ENCODE measurements around the gene CLIC4.

- no peak for TF ChIP-seq CTCF (IDR thresholded peaks at IDR 0.05)
- TF ChIP-seq POLR2A (IDR thresholded peaks at IDR 0.05), result no peak
Measured at GRCh38 chr1:24828887-24829192, 83.6 kb downstream of the CLIC4 start.

All from Peyer's patch (tissue), 4 donors.